ENCODE data around the gene C11orf52.

The C11orf52 gene

GRCh38 chr11:111933872-111934271, 15.2 kb downstream of the C11orf52 start:
- H3K27ac ChIP-seq = no peak overlapping the region
- TF ChIP-seq, protein P1, sequence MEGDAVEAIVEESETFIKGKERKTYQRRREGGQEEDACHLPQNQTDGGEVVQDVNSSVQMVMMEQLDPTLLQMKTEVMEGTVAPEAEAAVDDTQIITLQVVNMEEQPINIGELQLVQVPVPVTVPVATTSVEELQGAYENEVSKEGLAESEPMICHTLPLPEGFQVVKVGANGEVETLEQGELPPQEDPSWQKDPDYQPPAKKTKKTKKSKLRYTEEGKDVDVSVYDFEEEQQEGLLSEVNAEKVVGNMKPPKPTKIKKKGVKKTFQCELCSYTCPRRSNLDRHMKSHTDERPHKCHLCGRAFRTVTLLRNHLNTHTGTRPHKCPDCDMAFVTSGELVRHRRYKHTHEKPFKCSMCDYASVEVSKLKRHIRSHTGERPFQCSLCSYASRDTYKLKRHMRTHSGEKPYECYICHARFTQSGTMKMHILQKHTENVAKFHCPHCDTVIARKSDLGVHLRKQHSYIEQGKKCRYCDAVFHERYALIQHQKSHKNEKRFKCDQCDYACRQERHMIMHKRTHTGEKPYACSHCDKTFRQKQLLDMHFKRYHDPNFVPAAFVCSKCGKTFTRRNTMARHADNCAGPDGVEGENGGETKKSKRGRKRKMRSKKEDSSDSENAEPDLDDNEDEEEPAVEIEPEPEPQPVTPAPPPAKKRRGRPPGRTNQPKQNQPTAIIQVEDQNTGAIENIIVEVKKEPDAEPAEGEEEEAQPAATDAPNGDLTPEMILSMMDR (IDR thresholded peaks at IDR 0.05) = no peak
- no peak for TF ChIP-seq ZFX (IDR thresholded peaks at IDR 0.05; ENCODE audit: borderline replicate concordance)

DNA sequence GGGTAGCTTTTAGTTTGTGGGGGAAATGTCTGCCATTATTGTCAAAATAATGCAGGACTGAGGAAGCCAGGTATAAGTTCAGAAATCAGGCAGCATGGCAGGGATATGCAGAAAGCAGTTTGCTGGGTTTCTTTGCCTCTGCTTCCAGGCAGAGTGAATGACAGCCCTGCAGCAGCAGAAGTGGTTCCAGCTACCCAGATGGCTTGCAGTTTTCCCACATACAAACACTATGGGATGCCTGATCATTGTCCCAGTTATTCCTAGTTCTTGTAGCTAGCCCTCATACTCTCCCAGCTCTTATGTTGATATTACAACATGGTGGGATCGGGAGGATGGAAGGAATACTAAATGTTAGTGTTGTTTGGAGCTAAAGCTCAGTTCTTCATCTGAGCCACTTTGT, 15.6 kb downstream of the C11orf52 start:
- no peak overlapping the region for H3K27ac ChIP-seq
- TF ChIP-seq, protein P1 (IDR thresholded peaks at IDR 0.05) = no peak
- no peak for TF ChIP-seq ZFX (IDR thresholded peaks at IDR 0.05; ENCODE audit: borderline replicate concordance)

DNA sequence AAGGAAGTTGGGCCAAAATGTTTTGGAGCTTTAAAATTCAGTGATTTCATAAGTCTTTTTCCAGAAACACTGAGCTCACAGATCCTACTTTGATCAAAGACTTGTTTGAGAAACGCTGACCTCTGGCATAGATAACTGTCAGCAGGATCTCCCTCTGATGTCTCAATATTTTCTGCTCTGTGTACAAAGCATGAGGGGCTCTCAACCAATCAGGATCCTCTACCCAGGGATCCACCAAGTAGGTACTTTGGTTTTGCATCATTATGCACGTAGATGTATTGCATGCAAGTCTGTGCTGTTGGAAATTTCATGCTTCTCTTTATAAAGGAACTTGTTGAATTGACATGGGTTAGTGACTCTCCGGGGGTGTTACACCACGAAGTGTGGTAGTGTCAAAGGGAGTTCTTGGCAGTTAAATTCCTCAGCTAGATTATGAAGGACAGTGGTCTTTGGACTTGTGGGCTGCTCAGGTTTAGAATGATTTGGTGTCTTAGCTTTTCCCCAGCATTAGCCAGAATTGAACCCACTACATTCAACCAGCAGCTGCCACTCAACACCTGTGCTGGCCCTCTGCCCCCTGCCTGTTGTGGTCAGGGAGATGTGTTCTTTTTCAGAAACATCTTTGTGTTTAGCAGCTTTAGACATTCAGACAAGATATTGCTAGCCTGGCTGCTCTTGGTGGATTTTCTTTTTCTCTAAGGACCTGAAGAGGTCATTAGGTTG, 16.8 kb downstream of the C11orf52 start:
- TF ChIP-seq, protein P1 (IDR thresholded peaks at IDR 0.05) = no peak
- no peak overlapping the region for H3K27ac ChIP-seq

- H3K27ac ChIP-seq = no peak overlapping the region
- no peak for TF ChIP-seq ZFX (IDR thresholded peaks at IDR 0.05; ENCODE audit: borderline replicate concordance)
- TF ChIP-seq, protein P1 (IDR thresholded peaks at IDR 0.05) = no peak
Measured at GRCh38 chr11:111936040-111936540, 17.4 kb downstream of the C11orf52 start.

DNA sequence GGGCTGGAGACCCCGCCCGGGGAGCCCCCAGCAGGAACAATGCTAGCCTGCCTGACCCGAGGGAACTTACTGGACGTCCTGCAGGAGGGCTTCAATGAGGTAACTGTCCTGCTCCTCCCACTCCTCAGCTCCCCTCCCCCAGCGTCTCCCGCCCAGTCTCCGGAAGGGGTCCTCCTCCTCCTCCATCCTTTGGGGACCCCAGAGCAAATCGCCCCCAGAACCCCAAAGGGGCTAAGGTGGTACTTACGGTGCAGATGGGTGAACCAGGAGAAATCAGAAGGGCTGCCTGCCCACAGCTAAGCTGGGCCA, 18.7 kb downstream of the C11orf52 start:
- H3K27ac ChIP-seq = no peak overlapping the region

GRCh38 chr11:111937844-111938243, 19.1 kb downstream of the C11orf52 start:
- H3K27ac ChIP-seq = no peak overlapping the region
- no peak for TF ChIP-seq ZFX (IDR thresholded peaks at IDR 0.05; ENCODE audit: borderline replicate concordance)
- TF ChIP-seq, protein P1 (IDR thresholded peaks at IDR 0.05) = no peak

More for the DNA sequence above, 18.7 kb downstream of the C11orf52 start:
- TF ChIP-seq, protein P1 (IDR thresholded peaks at IDR 0.05) = no peak
- TF ChIP-seq ZFX (IDR thresholded peaks at IDR 0.05; ENCODE audit: borderline replicate concordance) = no peak

- no peak overlapping the region for H3K27ac ChIP-seq
- TF ChIP-seq ZFX (IDR thresholded peaks at IDR 0.05; ENCODE audit: borderline replicate concordance) = no peak
- TF ChIP-seq, protein P1 (IDR thresholded peaks at IDR 0.05) = no peak
Measured at GRCh38 chr11:111938687-111939160, 20.0 kb downstream of the C11orf52 start.

All from 22Rv1 (cell line).